ENCODE results near the gene PRG2.

GRCh38 chr11:57390535-57390934 lies at the start of gene PRG2:
- TF ChIP-seq CTCF (IDR thresholded peaks at IDR 0.05) (no peak), ZFX (IDR thresholded peaks at IDR 0.05; ENCODE audit: borderline replicate concordance) (no peak)

Measured in 22Rv1 (cell line).